ENCODE measurements around the gene DGKZ.

Gene DGKZ

GRCh38 chr11:46383404-46383758, 36.1 kb downstream of the DGKZ start:
- DNase-seq = no peak

GRCh38 chr11:46383974-46384701, 36.9 kb downstream of the DGKZ start:
- DNase-seq = no peak

GRCh38 chr11:46385169-46386004, 38.1 kb downstream of the DGKZ start:
- no peak for DNase-seq

- no peak for DNase-seq
These were observed 38.8 kb downstream of the DGKZ start for GRCh38 chr11:46386005-46386578.

GRCh38 chr11:46386674-46387073, 39.4 kb downstream of the DGKZ start:
- no peak for DNase-seq

GRCh38 chr11:46387456-46387855, 40.2 kb downstream of the DGKZ start:
- DNase-seq = no peak

GRCh38 chr11:46387919-46388618, 40.8 kb downstream of the DGKZ start:
- DNase-seq = no peak

- DNase-seq = no peak
These were observed 41.6 kb downstream of the DGKZ start for GRCh38 chr11:46388619-46389449.

- DNase-seq = no peak
These were observed 42.4 kb downstream of the DGKZ start for GRCh38 chr11:46389450-46390330.

GRCh38 chr11:46390331-46391171, 43.3 kb downstream of the DGKZ start:
- no peak for DNase-seq

- DNase-seq = no peak
These were observed 43.9 kb downstream of the DGKZ start for GRCh38 chr11:46391186-46391577.

GRCh38 chr11:46391578-46392420, 44.5 kb downstream of the DGKZ start, which contains the start of gene CHRM4:
TSS of gene CHRM4 (minus strand) at chr11:46391776. CDS start at chr11:46386557, 5,219 bp downstream.
- no peak for DNase-seq

- DNase-seq = no peak
These were observed 45.4 kb downstream of the DGKZ start for GRCh38 chr11:46392421-46393230.

GRCh38 chr11:46393231-46393616, 46.0 kb downstream of the DGKZ start:
- no peak for DNase-seq

GRCh38 chr11:46393759-46394158, 46.5 kb downstream of the DGKZ start:
- DNase-seq = no peak

GRCh38 chr11:46397526-46397925, 50.3 kb downstream of the DGKZ start:
- DNase-seq = no peak

- DNase-seq = no peak
These were observed 56.0 kb downstream of the DGKZ start for GRCh38 chr11:46402957-46403902.
